Measurements from ENCODE around the gene RPS6KA4. TPM values are rescaled to one million over a fixed set of nuclear protein-coding genes. Genes with fewer than 3 reads are reported as not detected.

Gene RPS6KA4
- total RNA-seq, 2 experiments from 2014 or later, result 7.3 to 9.2 TPM

DNA sequence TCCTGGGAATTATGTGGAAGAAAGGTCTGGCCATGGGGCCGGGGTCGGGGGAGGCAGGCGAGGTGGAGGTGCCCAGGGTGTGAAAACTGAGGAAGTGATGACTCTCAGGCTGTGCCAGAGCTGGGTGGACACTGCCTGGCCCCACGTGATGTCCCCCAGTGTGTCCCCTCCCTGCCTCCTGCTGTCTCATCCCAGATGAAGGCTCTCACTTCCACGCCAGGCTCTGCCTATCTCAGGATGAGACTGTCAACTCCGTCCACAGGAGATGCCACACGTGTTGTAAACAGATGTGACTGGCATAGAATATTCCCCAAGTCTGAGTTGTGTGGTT, 51.4 kb downstream of the RPS6KA4 start:
- CTCF ChIA-PET, result no interaction called here
- H3K4me3 ChIP-seq (ENCODE audit: low read length), result no peak overlapping the region

GRCh38 chr11:64413417-64413816, 54.5 kb downstream of the RPS6KA4 start:
- peaks cover 7% of the 10 kb centered on the region for H3K27me3 Mint-ChIP-seq
- ATAC-seq (ENCODE audit: poor library complexity) (no peak), DNase-seq (no peak)
- H3K4me1 Mint-ChIP-seq (ENCODE audit: low read depth), result no peaks in the 10 kb centered on the region
- H3K36me3 Mint-ChIP-seq (ENCODE audit: low read depth), result no peaks in the 10 kb centered on the region
- POLR2A ChIA-PET, result no interaction called here
- CTCF ChIA-PET, result no interaction called here
- H3K9me3 Mint-ChIP-seq, result no peaks in the 10 kb centered on the region
- no peak overlapping the region for H3K27ac Mint-ChIP-seq
- no peak overlapping the region for H3K27ac ChIP-seq (ENCODE audit: low read depth in 1 of 2, low read length in 2 of 2)
- H3K4me3 ChIP-seq (ENCODE audit: low read length), result no peak overlapping the region
- H3K27me3 ChIP-seq (ENCODE audit: control insufficient read depth in 1 of 2, insufficient read depth in 2 of 2, low read length in 2 of 2), result no peaks in the 10 kb centered on the region
- H3K4me3 Mint-ChIP-seq, result no peak overlapping the region
- intact Hi-C loops (cut with DNase I, micrococcal nuclease), result no loop called here
- peaks cover 7% of the 10 kb centered on the region for H3K4me1 ChIP-seq (ENCODE audit: insufficient read depth, low read length)
- H3K36me3 ChIP-seq (ENCODE audit: insufficient read depth, low read length), result no peaks in the 10 kb centered on the region
- H3K9me3 ChIP-seq (ENCODE audit: control insufficient read depth in 1 of 2, insufficient read depth in 1 of 2, low read length in 2 of 2), result peaks cover 0 to 6% of the 10 kb centered on the region in 2 experiments
- no peak for TF ChIP-seq CTCF (IDR thresholded peaks at IDR 0.05)

More for the DNA sequence above, 51.4 kb downstream of the RPS6KA4 start:
- no peak for ATAC-seq (ENCODE audit: poor library complexity)
- Histone ChIP-seq H3K36me3 (ENCODE audit: insufficient read depth, low read length) (no peaks in the 10 kb centered on the region), H3K27ac (ENCODE audit: low read depth in 1 of 2, low read length in 2 of 2) (no peak overlapping the region), H3K9me3 (ENCODE audit: control insufficient read depth in 1 of 2, insufficient read depth in 1 of 2, low read length in 2 of 2) (no peaks in the 10 kb centered on the region), H3K4me1 (ENCODE audit: insufficient read depth, low read length) (peaks cover 3% of the 10 kb centered on the region), H3K27me3 (ENCODE audit: control insufficient read depth in 1 of 2, insufficient read depth in 2 of 2, low read length in 2 of 2) (no peaks in the 10 kb centered on the region)
- H3K27me3 Mint-ChIP-seq, result peaks cover 7% of the 10 kb centered on the region
- no peaks in the 10 kb centered on the region for H3K36me3 Mint-ChIP-seq (ENCODE audit: low read depth)
- intact Hi-C loops (cut with DNase I, micrococcal nuclease), result no loop called here
- DNase-seq, result no peak
- H3K4me1 Mint-ChIP-seq (ENCODE audit: low read depth), result no peaks in the 10 kb centered on the region
- POLR2A ChIA-PET, result interaction anchor here (0.7 kb wide), 1 partner anchor 162 kb away, joined by 3 read pairs; no protein-coding TSS in a partner anchor
- TF ChIP-seq CTCF (IDR thresholded peaks at IDR 0.05), result no peak
- H3K4me3 Mint-ChIP-seq, result no peak overlapping the region
- no peaks in the 10 kb centered on the region for H3K9me3 Mint-ChIP-seq
- H3K27ac Mint-ChIP-seq, result no peak overlapping the region

DNA sequence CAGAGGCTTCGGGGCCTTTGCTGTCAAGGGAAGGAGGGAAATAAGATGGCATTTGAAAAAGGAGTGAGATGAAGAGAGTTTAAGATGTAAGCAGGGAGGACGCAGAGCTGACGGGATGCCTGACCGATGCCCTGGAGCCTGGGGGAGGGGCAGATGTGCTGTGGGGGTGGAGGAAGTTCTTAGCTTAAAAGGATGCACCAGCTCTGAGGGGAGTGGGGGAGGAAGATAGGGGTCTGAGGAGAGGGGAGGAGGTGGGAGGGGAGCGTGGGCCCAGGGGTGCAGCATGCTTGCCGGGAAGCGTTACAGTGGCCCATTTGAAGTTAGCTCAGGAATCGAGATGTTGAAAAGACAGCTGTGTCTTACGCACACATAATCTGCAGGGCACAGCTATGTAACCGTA, 56.3 kb downstream of the RPS6KA4 start:
- Histone ChIP-seq H3K36me3 (ENCODE audit: insufficient read depth, low read length) (no peaks in the 10 kb centered on the region), H3K4me3 (ENCODE audit: low read length) (no peak overlapping the region), H3K4me1 (ENCODE audit: insufficient read depth, low read length) (peaks cover 6% of the 10 kb centered on the region), H3K9me3 (ENCODE audit: control insufficient read depth in 1 of 2, insufficient read depth in 1 of 2, low read length in 2 of 2) (peaks cover 0 to 6% of the 10 kb centered on the region in 2 experiments), H3K27ac (ENCODE audit: low read depth in 1 of 2, low read length in 2 of 2) (no peak overlapping the region), H3K27me3 (ENCODE audit: control insufficient read depth in 1 of 2, insufficient read depth in 2 of 2, low read length in 2 of 2) (no peaks in the 10 kb centered on the region)
- CTCF ChIA-PET, result no interaction called here
- intact Hi-C loops (cut with DNase I, micrococcal nuclease), result no loop called here
- Mint-ChIP-seq H3K4me3 (no peak overlapping the region), H3K9me3 (no peaks in the 10 kb centered on the region), H3K27me3 (peaks cover 7% of the 10 kb centered on the region), H3K27ac (no peak overlapping the region), H3K36me3 (ENCODE audit: low read depth) (no peaks in the 10 kb centered on the region), H3K4me1 (ENCODE audit: low read depth) (no peaks in the 10 kb centered on the region)
- ATAC-seq (ENCODE audit: poor library complexity), result no peak
- no peak for TF ChIP-seq CTCF (IDR thresholded peaks at IDR 0.05)
- POLR2A ChIA-PET, result no interaction called here
- DNase-seq, result no peak
